DMS114 treated with DMSO at 0.1 percent for 48 hours (cell line): Measurements from ENCODE around the gene RBMS1.

Experiments
- DNase-seq: peaks from one replicate; lab custom pipeline; 2025; ENCODE audit not compliant: unreplicated experiment; lab: John Stamatoyannopoulos, UW

Gene RBMS1

GRCh38 chr2:160258492-160258805 is 235.2 kb downstream of the RBMS1 start:
- DNase-seq, result no peak

- no peak for DNase-seq
Observed at GRCh38 chr2:160257743-160258491, 235.7 kb downstream of the RBMS1 start.

- no peak for DNase-seq
Observed at GRCh38 chr2:160257041-160257742, 236.4 kb downstream of the RBMS1 start.

- no peak for DNase-seq
Observed at GRCh38 chr2:160256507-160256906, 237.1 kb downstream of the RBMS1 start.

- no peak for DNase-seq
Observed at GRCh38 chr2:160255408-160255807, 238.2 kb downstream of the RBMS1 start.

- no peak for DNase-seq
Observed at GRCh38 chr2:160254189-160254762, 239.3 kb downstream of the RBMS1 start.

GRCh38 chr2:160253440-160254188 is 240.0 kb downstream of the RBMS1 start:
- DNase-seq, result no peak

- DNase-seq, result no peak
Observed at GRCh38 chr2:160252900-160253299, 240.7 kb downstream of the RBMS1 start.

- peak; percentile 7 for DNase-seq
Observed at GRCh38 chr2:160252278-160252887, 241.2 kb downstream of the RBMS1 start.

GRCh38 chr2:160251569-160251968 is 242.0 kb downstream of the RBMS1 start:
- no peak for DNase-seq

- no peak for DNase-seq
Observed at GRCh38 chr2:160249876-160250275, 243.7 kb downstream of the RBMS1 start.

- DNase-seq, result no peak
Observed at GRCh38 chr2:160247296-160248035, 246.1 kb downstream of the RBMS1 start.

- DNase-seq, result no peak
Observed at GRCh38 chr2:160246356-160246755, 247.3 kb downstream of the RBMS1 start.

- DNase-seq, result no peak
Observed at GRCh38 chr2:160245614-160246155, 247.9 kb downstream of the RBMS1 start.

- DNase-seq, result no peak
Observed at GRCh38 chr2:160242893-160243564, 250.6 kb downstream of the RBMS1 start.

- DNase-seq, result no peak
Observed at GRCh38 chr2:160241251-160242137, 252.1 kb downstream of the RBMS1 start.

- DNase-seq, result no peak
Observed at GRCh38 chr2:160239436-160239835, 254.2 kb downstream of the RBMS1 start.

- no peak for DNase-seq
Observed at GRCh38 chr2:160238392-160238791, 255.2 kb downstream of the RBMS1 start.
